SU-DHL-6 (cell line): ENCODE results near the gene RGL2.
"Not testable (repeated sequence)": the region's sequence is repeated elsewhere in the genome, so short reads cannot be mapped to it uniquely, and the experiment has no call there.

Experiments used
- H2AFZ ChIP-seq: fragments of 200-600 bp; sonication (generic); 2 replicates; pipeline ENCODE4 v1.6.1; 2014; ENCODE audit warnings: low read depth, mild to moderate bottlenecking, moderate library complexity, mixed read lengths, antibody characterized with exemption, low read length; ENCODE audit not compliant: severe bottlenecking
- H3F3A ChIP-seq: fragments of 200-600 bp; shearing (Covaris generic); 2 replicates; pipeline ENCODE4 v1.6.0; 2016; ENCODE audit warnings: antibody characterized with exemption, mild to moderate bottlenecking; ENCODE audit not compliant: insufficient read depth
- H3K27ac ChIP-seq: fragments of 200-600 bp; sonication (generic); 2 replicates; pipeline ENCODE4 v1.5.1; 2016; ENCODE audit warnings: low read depth, mild to moderate bottlenecking, low read length, moderate library complexity, mixed read lengths
- H3K27me3 ChIP-seq: fragments of 200-600 bp; sonication (generic), shearing (Covaris generic); 2 replicates; pipeline ENCODE4 v1.6.0; 2014; ENCODE audit warnings: mild to moderate bottlenecking, low read length
- H3K36me3 ChIP-seq: fragments of 200-600 bp; sonication (generic); 2 replicates; pipeline ENCODE4 v1.6.1; 2014; ENCODE audit warnings: mild to moderate bottlenecking, low read length, mixed read lengths
- H3K4me2 ChIP-seq: fragments of 300-600, 200-600 bp; shearing (Covaris generic), sonication (generic); 2 replicates; pipeline ENCODE4 v1.6.0; 2014; ENCODE audit warnings: low read length, low read depth, mild to moderate bottlenecking; ENCODE audit not compliant: poor library complexity, severe bottlenecking
- H3K4me3 ChIP-seq: fragments of 200-600 bp; sonication (generic); 2 replicates; pipeline ENCODE4 v1.5.1; 2014; ENCODE audit warnings: antibody characterized with exemption, low read length, mild to moderate bottlenecking, mixed read lengths; ENCODE audit not compliant: insufficient read depth, poor library complexity, severe bottlenecking
- H3K79me2 ChIP-seq: fragments of 200-600 bp; sonication (generic); 2 replicates; pipeline ENCODE4 v1.6.1; 2014; ENCODE audit warnings: mild to moderate bottlenecking, low read length, moderate library complexity; ENCODE audit not compliant: insufficient read depth
- H3K9ac ChIP-seq: fragments of 200-600 bp; sonication (generic); 2 replicates; pipeline ENCODE4 v1.7.0; 2014; ENCODE audit warnings: mild to moderate bottlenecking, low read length
- H3K9me2 ChIP-seq: fragments of 200-600 bp; sonication (generic); replicated peaks from 2 replicates; pipeline ENCODE4 v1.6.1; 2014; ENCODE audit warnings: low read length; ENCODE audit not compliant: insufficient read depth
- H3K9me3 ChIP-seq: fragments of 200-600 bp; sonication (generic); 2 replicates; pipeline ENCODE4 v1.6.1; 2014; ENCODE audit warnings: low read length, mixed read lengths; ENCODE audit not compliant: insufficient read depth
- H4K20me1 ChIP-seq: fragments of 200-600 bp; sonication (generic); 2 replicates; pipeline ENCODE4 v1.6.1; 2014; ENCODE audit warnings: low read depth, mild to moderate bottlenecking, antibody characterized with exemption, low read length, moderate library complexity, mixed read lengths
- EZH2phosphoT487 ChIP-seq: fragments of 200-600 bp; sonication (generic), shearing (Covaris generic); conservative IDR thresholded peaks from 2 replicates; pipeline ENCODE4 v1.6.1; 2018; ENCODE audit warnings: mild to moderate bottlenecking, antibody characterized with exemption, low read length, moderate library complexity, mixed read lengths
- TF ChIP-seq, protein P1 (sequence below): fragments of 200-600 bp; sonication (generic); IDR thresholded peaks from one replicate; pipeline ENCODE4 v1.5.1; 2017; ENCODE audit warnings: antibody characterized with exemption, mild to moderate bottlenecking, low read length, moderate library complexity; ENCODE audit not compliant: insufficient read depth, poor library complexity, severe bottlenecking

Gene RGL2

GRCh38 chr6:33271468-33272274, 27.1 kb downstream of the RGL2 start, which contains the start of the genes RPS18 and VPS52:
RPS18 (plus strand) TSS chr6:33272075; CDS start chr6:33272120, 45 bp downstream.
VPS52 (minus strand) TSS chr6:33271876; CDS start chr6:33271675, 201 bp downstream.
- Histone ChIP-seq H4K20me1 (peaks cover 16% of the 10 kb centered on the region), H3K27me3 (no peaks in the 10 kb centered on the region), H3K27ac (peak within 1 kb of the TSS; percentile 90), H3K9me3 (no peaks in the 10 kb centered on the region), H3K79me2 (peaks cover 45% of the 10 kb centered on the region), H3K4me3 (peak within 1 kb of the TSS; percentile 76), H3K9me2 (no peaks in the 10 kb centered on the region), H3K9ac (peak within 1 kb of the TSS; percentile 75), H2AFZ (peak within 1 kb of the TSS; percentile 91), H3F3A (peaks cover 54% of the 10 kb centered on the region), H3K4me2 (peak within 1 kb of the TSS; percentile 88), H3K36me3 (peaks cover 30% of the 10 kb centered on the region)
- TF ChIP-seq EZH2phosphoT487: no peak
- TF ChIP-seq, protein P1, sequence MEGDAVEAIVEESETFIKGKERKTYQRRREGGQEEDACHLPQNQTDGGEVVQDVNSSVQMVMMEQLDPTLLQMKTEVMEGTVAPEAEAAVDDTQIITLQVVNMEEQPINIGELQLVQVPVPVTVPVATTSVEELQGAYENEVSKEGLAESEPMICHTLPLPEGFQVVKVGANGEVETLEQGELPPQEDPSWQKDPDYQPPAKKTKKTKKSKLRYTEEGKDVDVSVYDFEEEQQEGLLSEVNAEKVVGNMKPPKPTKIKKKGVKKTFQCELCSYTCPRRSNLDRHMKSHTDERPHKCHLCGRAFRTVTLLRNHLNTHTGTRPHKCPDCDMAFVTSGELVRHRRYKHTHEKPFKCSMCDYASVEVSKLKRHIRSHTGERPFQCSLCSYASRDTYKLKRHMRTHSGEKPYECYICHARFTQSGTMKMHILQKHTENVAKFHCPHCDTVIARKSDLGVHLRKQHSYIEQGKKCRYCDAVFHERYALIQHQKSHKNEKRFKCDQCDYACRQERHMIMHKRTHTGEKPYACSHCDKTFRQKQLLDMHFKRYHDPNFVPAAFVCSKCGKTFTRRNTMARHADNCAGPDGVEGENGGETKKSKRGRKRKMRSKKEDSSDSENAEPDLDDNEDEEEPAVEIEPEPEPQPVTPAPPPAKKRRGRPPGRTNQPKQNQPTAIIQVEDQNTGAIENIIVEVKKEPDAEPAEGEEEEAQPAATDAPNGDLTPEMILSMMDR: no peak

DNA sequence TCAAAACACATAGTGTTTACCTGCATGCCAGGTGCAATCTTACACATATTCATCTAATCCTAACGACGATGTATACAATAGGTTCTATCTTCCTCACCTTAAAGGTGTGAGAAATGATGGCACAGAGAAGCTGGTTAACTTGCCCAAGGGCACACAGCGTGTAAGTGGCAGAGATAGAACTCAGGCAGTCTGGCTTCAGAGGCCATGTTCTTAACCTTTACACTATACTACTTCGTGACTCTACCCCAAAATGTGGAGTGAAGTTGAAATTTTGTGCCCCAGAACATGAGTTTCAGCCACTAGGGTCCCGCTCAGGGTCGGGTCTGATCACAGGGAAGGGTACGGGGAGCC, 27.6 kb downstream of the RGL2 start:
- peaks cover 48% of the 10 kb centered on the region for H3F3A ChIP-seq
- TF ChIP-seq, protein P1: no peak
- no peak for TF ChIP-seq EZH2phosphoT487
- peak overlapping the region; percentile 76 for H3K4me3 ChIP-seq
- H2AFZ ChIP-seq: peak overlapping the region; percentile 91
- H3K9ac ChIP-seq: peak overlapping the region; percentile 75
- no peaks in the 10 kb centered on the region for H3K27me3 ChIP-seq
- no peaks in the 10 kb centered on the region for H3K9me2 ChIP-seq
- peak overlapping the region; percentile 90 for H3K27ac ChIP-seq
- H3K79me2 ChIP-seq: peaks cover 45% of the 10 kb centered on the region
- peaks cover 16% of the 10 kb centered on the region for H4K20me1 ChIP-seq
- H3K36me3 ChIP-seq: peaks cover 27% of the 10 kb centered on the region
- peak overlapping the region; percentile 66 for H3K4me2 ChIP-seq
- H3K9me3 ChIP-seq: no peaks in the 10 kb centered on the region

GRCh38 chr6:33264015-33264414, 34.7 kb downstream of the RGL2 start:
- H3F3A ChIP-seq: peaks cover 8% of the 10 kb centered on the region
- no peak overlapping the region for H3K4me3 ChIP-seq
- no peak overlapping the region for H3K27ac ChIP-seq
- H4K20me1 ChIP-seq: no peaks in the 10 kb centered on the region
- H3K4me2 ChIP-seq: no peak overlapping the region
- no peaks in the 10 kb centered on the region for H3K79me2 ChIP-seq
- H2AFZ ChIP-seq: no peak overlapping the region
- TF ChIP-seq, protein P1: no peak
- no peak for TF ChIP-seq EZH2phosphoT487
- no peaks in the 10 kb centered on the region for H3K27me3 ChIP-seq
- no peak overlapping the region for H3K9ac ChIP-seq
- no peaks in the 10 kb centered on the region for H3K9me3 ChIP-seq
- peaks cover 18% of the 10 kb centered on the region; the same call in 1 of the 2 replicates for H3K36me3 ChIP-seq
- no peaks in the 10 kb centered on the region for H3K9me2 ChIP-seq

GRCh38 chr6:33262490-33262889, 36.3 kb downstream of the RGL2 start:
- H3F3A ChIP-seq, H3K4me3 ChIP-seq, H3K4me2 ChIP-seq, H2AFZ ChIP-seq, H3K27me3 ChIP-seq, H4K20me1 ChIP-seq, H3K9me2 ChIP-seq, H3K27ac ChIP-seq, H3K9ac ChIP-seq, H3K9me3 ChIP-seq, H3K79me2 ChIP-seq: not testable (repeated sequence)
- H3K36me3 ChIP-seq: peaks cover 21% of the 10 kb centered on the region; the same call in 1 of the 2 replicates
